HG03558 (cell line): ENCODE measurements around the gene CCP110.

ENCODE experiments used
- ATAC-seq: cut with Tn5 transposase; IDR thresholded peaks from one replicate; pipeline ENCODE4 v1.9.1; 2021; ENCODE audit warnings: moderate number of reproducible peaks; ENCODE audit not compliant: unreplicated experiment; ENCODE audit errors: extremely low read depth

Gene CCP110

GRCh38 chr16:19589106-19589505 lies 65.4 kb downstream of the CCP110 start:
- ATAC-seq, result no peak

- ATAC-seq, result no peak
Measured at GRCh38 chr16:19589771-19590302, 66.1 kb downstream of the CCP110 start.

GRCh38 chr16:19595043-19595767 lies 71.5 kb downstream of the CCP110 start:
- ATAC-seq, result no peak

- no peak for ATAC-seq
Measured at GRCh38 chr16:19598805-19599510, 75.2 kb downstream of the CCP110 start.

- ATAC-seq, result no peak
Measured at GRCh38 chr16:19599968-19600716, 76.4 kb downstream of the CCP110 start.

GRCh38 chr16:19601083-19601976 lies 77.6 kb downstream of the CCP110 start:
- ATAC-seq, result no peak
